Mesendoderm (in vitro differentiated cells): Measurements from ENCODE around the gene DYSF.
A peak's percentile ranks its signal among the peaks of the same experiment; 100 is the strongest.

Source experiments
- DNase-seq: peaks from one replicate; pipeline ENCODE4 v3.0.0; 2013
- H2AK5ac ChIP-seq: 2 replicates; pipeline ENCODE4 v1.6.1; 2013; ENCODE audit warnings: low read length, inconsistent platforms
- H2BK120ac ChIP-seq: 2 replicates; pipeline ENCODE4 v1.6.1; 2013; ENCODE audit warnings: low read depth, mild to moderate bottlenecking, low read length, moderate library complexity, mixed read lengths
- H2BK15ac ChIP-seq: replicated peaks from 2 replicates; pipeline ENCODE4 v1.6.1; 2013; ENCODE audit warnings: low read depth, mild to moderate bottlenecking, moderate library complexity
- H2BK5ac ChIP-seq: 2 replicates; pipeline ENCODE4 v1.6.1; 2013; ENCODE audit warnings: low read length, inconsistent platforms
- H3K18ac ChIP-seq: 2 replicates; pipeline ENCODE4 v1.6.1; 2013; ENCODE audit warnings: mild to moderate bottlenecking, low read length, mixed read lengths
- H3K23ac ChIP-seq: one replicate; pipeline ENCODE4 v1.6.1; 2013; ENCODE audit warnings: low read length
- H3K27ac ChIP-seq: 2 replicates; pipeline ENCODE4 v1.5.1; 2013; ENCODE audit warnings: low read depth, mild to moderate bottlenecking, inconsistent platforms, low read length, moderate library complexity
- H3K27me3 ChIP-seq: 2 replicates; pipeline ENCODE4 v1.6.1; 2013; ENCODE audit warnings: low read length, control low read depth, mild to moderate bottlenecking, inconsistent platforms; ENCODE audit not compliant: insufficient read depth, poor library complexity
- H3K36me3 ChIP-seq: 2 replicates; pipeline ENCODE4 v1.6.1; 2013; ENCODE audit warnings: low read length, inconsistent platforms; ENCODE audit not compliant: control insufficient read depth, insufficient read depth
- H3K4ac ChIP-seq: one replicate; pipeline ENCODE4 v1.6.1; 2013; ENCODE audit warnings: low read depth, mild to moderate bottlenecking, low read length, moderate library complexity
- H3K4me1 ChIP-seq: 2 replicates; pipeline ENCODE4 v1.6.1; 2013; ENCODE audit warnings: low read depth, low read length, inconsistent platforms; ENCODE audit not compliant: control insufficient read depth
- H3K4me2 ChIP-seq: 2 replicates; pipeline ENCODE4 v1.6.1; 2013; ENCODE audit warnings: low read length
- H3K4me3 ChIP-seq: 2 replicates; pipeline ENCODE4 v1.5.1; 2013; ENCODE audit warnings: mild to moderate bottlenecking, low read length
- H3K56ac ChIP-seq: one replicate; pipeline ENCODE4 v1.6.1; 2013; ENCODE audit warnings: low read length
- H3K79me1 ChIP-seq: 2 replicates; pipeline ENCODE4 v1.6.1; 2013; ENCODE audit warnings: low read length, inconsistent platforms
- H3K79me2 ChIP-seq: 2 replicates; pipeline ENCODE4 v1.6.1; 2013; ENCODE audit warnings: mild to moderate bottlenecking, low read length; ENCODE audit not compliant: control insufficient read depth, insufficient read depth
- H3K9ac ChIP-seq: 2 replicates; pipeline ENCODE4 v1.6.1; 2013; ENCODE audit warnings: low read length, inconsistent platforms
- H4K5ac ChIP-seq: one replicate; pipeline ENCODE4 v1.6.1; 2013; ENCODE audit warnings: low read length
- H4K8ac ChIP-seq: one replicate; pipeline ENCODE4 v1.6.1; 2013; ENCODE audit warnings: low read depth, mild to moderate bottlenecking, control low read depth, low read length, moderate library complexity
- WGBS: extraction: QIAGEN DNeasy Blood & Tissue Kit; methylation state at CpG from one replicate; pipeline ENCODE4 v1.1.7; 2013; ENCODE audit warnings: low lambda C conversion rate, missing lambda C conversion rate; ENCODE audit not compliant: insufficient coverage; ENCODE audit errors: extremely low coverage; 5-methylcytosine and 5-hydroxymethylcytosine counted together

The DYSF gene

GRCh38 chr2:71559080-71559827 lies 105.9 kb downstream of the DYSF start:
- no peak overlapping the region for H3K18ac ChIP-seq
- no peak overlapping the region for H3K9ac ChIP-seq
- H3K4me2 ChIP-seq: no peak overlapping the region
- H2AK5ac ChIP-seq: no peak overlapping the region
- no peaks in the 10 kb centered on the region for H3K27me3 ChIP-seq
- peak; percentile 14 for DNase-seq
- H3K23ac ChIP-seq: no peak overlapping the region
- no peaks in the 10 kb centered on the region for H3K79me1 ChIP-seq
- no peak overlapping the region for H4K5ac ChIP-seq
- H3K56ac ChIP-seq: no peak overlapping the region
- no peak overlapping the region for H2BK15ac ChIP-seq
- H3K36me3 ChIP-seq: no peaks in the 10 kb centered on the region
- H3K4ac ChIP-seq: no peak overlapping the region
- no peak overlapping the region for H4K8ac ChIP-seq
- no peaks in the 10 kb centered on the region for H3K79me2 ChIP-seq
- no peak overlapping the region for H3K4me3 ChIP-seq
- H3K4me1 ChIP-seq: peaks cover 3% of the 10 kb centered on the region
- no CpG with 5 or more reads among the region's 15 CpGs for WGBS
- H3K27ac ChIP-seq: no peak overlapping the region
- H2BK5ac ChIP-seq: no peak overlapping the region
- H2BK120ac ChIP-seq: no peak overlapping the region

GRCh38 chr2:71559828-71560637 lies 106.7 kb downstream of the DYSF start:
- Histone ChIP-seq H3K18ac (no peak overlapping the region), H3K27ac (no peak overlapping the region), H3K27me3 (no peaks in the 10 kb centered on the region), H3K9ac (no peak overlapping the region), H4K8ac (no peak overlapping the region), H2BK15ac (no peak overlapping the region), H2BK120ac (no peak overlapping the region), H3K4ac (no peak overlapping the region), H2BK5ac (no peak overlapping the region), H3K4me3 (no peak overlapping the region), H3K4me1 (peaks cover 3% of the 10 kb centered on the region), H3K36me3 (no peaks in the 10 kb centered on the region), H4K5ac (no peak overlapping the region), H3K23ac (no peak overlapping the region), H3K4me2 (no peak overlapping the region), H2AK5ac (no peak overlapping the region), H3K56ac (peak overlapping the region; percentile 25), H3K79me2 (no peaks in the 10 kb centered on the region), H3K79me1 (no peaks in the 10 kb centered on the region)
- no peak for DNase-seq
- WGBS: no CpG with 5 or more reads among the region's 31 CpGs

DNA sequence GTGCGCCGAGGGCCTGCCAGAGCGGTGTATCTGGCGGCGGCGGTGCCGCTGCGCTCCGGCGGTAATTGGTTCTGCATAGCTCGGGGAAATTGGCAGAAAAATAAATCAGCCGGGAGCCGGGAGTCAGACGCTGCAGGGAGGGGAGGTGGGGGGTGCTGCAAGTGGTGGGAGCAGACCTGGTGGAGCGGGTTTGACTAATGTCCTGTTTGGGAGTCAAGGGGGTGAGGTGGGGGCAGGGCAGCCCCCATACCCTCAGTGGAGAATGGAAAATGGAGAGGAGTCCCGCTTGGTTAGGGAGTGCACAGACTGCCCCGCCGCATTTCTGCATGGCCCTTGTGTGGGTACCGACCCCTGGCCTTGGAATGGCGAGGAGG lies 107.3 kb downstream of the DYSF start:
- H3K4me3 ChIP-seq: no peak overlapping the region
- H3K79me2 ChIP-seq: no peaks in the 10 kb centered on the region
- no peak overlapping the region for H2AK5ac ChIP-seq
- no peak overlapping the region for H2BK5ac ChIP-seq
- no peak overlapping the region for H4K8ac ChIP-seq
- no CpG with 5 or more reads among the region's 20 CpGs for WGBS
- no peak overlapping the region for H3K56ac ChIP-seq
- H3K4me1 ChIP-seq: peaks cover 3% of the 10 kb centered on the region
- no peak overlapping the region for H2BK120ac ChIP-seq
- DNase-seq: no peak
- no peak overlapping the region for H3K9ac ChIP-seq
- H3K36me3 ChIP-seq: no peaks in the 10 kb centered on the region
- H3K27me3 ChIP-seq: no peaks in the 10 kb centered on the region
- no peaks in the 10 kb centered on the region for H3K79me1 ChIP-seq
- no peak overlapping the region for H3K18ac ChIP-seq
- no peak overlapping the region for H2BK15ac ChIP-seq
- H3K4me2 ChIP-seq: no peak overlapping the region
- no peak overlapping the region for H3K23ac ChIP-seq
- no peak overlapping the region for H4K5ac ChIP-seq
- H3K4ac ChIP-seq: no peak overlapping the region
- H3K27ac ChIP-seq: no peak overlapping the region

DNA sequence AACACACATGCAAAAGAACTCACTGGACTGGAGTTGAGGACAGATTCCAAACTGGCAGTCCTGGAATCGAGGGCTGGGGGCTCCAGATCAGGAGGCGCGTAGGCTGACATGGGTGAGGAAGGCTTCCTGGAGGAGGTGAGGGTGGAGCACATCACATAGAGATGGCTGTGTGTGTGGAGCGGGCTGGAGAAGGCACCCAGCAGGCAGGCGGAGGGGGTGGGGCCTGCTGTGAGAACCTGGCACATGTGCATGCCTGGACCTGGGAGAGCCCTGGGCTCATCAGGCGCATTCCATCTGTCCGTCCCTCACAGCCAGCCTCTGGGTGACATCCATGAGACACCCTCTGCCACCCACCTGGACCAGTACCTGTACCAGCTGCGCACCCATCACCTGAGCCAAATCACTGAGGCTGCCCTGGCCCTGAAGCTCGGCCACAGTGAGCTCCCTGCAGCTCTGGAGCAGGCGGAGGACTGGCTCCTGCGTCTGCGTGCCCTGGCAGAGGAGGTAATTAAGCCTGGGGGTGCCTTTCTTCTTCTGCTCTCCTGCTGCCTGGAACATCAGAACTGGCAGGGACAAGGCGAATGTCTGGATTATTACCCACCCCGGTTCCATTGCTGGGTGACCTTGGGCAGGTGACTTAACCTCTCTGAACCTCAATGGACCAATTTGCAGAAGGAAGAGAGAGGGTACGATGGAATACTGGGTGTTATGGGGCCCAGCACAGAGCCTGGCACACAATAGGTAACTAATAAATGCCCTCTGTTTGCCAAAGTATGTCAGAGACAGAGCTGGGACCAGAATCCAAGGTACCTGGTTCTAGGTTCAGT lies 108.3 kb downstream of the DYSF start:
- Histone ChIP-seq H3K79me1 (no peaks in the 10 kb centered on the region), H4K8ac (no peak overlapping the region), H3K27ac (no peak overlapping the region), H3K23ac (no peak overlapping the region), H2BK120ac (no peak overlapping the region), H2BK5ac (no peak overlapping the region), H4K5ac (no peak overlapping the region), H3K4me2 (no peak overlapping the region), H3K36me3 (no peaks in the 10 kb centered on the region), H3K27me3 (no peaks in the 10 kb centered on the region), H3K18ac (no peak overlapping the region), H3K79me2 (no peaks in the 10 kb centered on the region), H3K4me1 (peaks cover 3% of the 10 kb centered on the region), H3K9ac (no peak overlapping the region), H2AK5ac (no peak overlapping the region), H3K56ac (no peak overlapping the region), H3K4me3 (no peak overlapping the region), H3K4ac (no peak overlapping the region), H2BK15ac (no peak overlapping the region)
- no CpG with 5 or more reads among the region's 15 CpGs for WGBS
- DNase-seq: no peak

GRCh38 chr2:71562518-71562917 lies 109.2 kb downstream of the DYSF start:
- Histone ChIP-seq H4K8ac (no peak overlapping the region), H2BK120ac (no peak overlapping the region), H3K27me3 (no peaks in the 10 kb centered on the region), H4K5ac (no peak overlapping the region), H3K9ac (no peak overlapping the region), H2AK5ac (no peak overlapping the region), H3K36me3 (no peaks in the 10 kb centered on the region), H2BK5ac (no peak overlapping the region), H3K18ac (no peak overlapping the region), H3K79me2 (no peaks in the 10 kb centered on the region), H3K4me1 (peaks cover 3% of the 10 kb centered on the region), H3K27ac (no peak overlapping the region), H2BK15ac (no peak overlapping the region), H3K4ac (no peak overlapping the region), H3K4me3 (no peak overlapping the region), H3K4me2 (no peak overlapping the region), H3K23ac (no peak overlapping the region), H3K79me1 (no peaks in the 10 kb centered on the region), H3K56ac (no peak overlapping the region)
- no CpG with 5 or more reads among the region's 7 CpGs for WGBS
- DNase-seq: no peak
